Spleen (tissue), 7 donors: ENCODE measurements around the gene TPST2.

Source experiments
- POLR2A ChIP-seq, 3 donors: fragments of 450-650 bp; IDR thresholded peaks; one replicate each; pipeline ENCODE4 v1.5.1; 2017; ENCODE audit warnings: antibody characterized with exemption in 3 of 3, mild to moderate bottlenecking in 1 of 3
- POLR2AphosphoS5 ChIP-seq, 3 donors: sonication (generic); formaldehyde crosslinking; IDR thresholded peaks; one replicate each; pipeline ENCODE4 v1.5.1; 2017; ENCODE audit warnings: antibody characterized with exemption in 3 of 3
- TF ChIP-seq, protein P1 (sequence below), 11 experiments: fragments of 200-600 bp in 7 of 11; fragments of 450-650 bp in 4 of 11; sonication (generic) in 4 of 11; IDR thresholded peaks in 8 of 11; conservative IDR thresholded peaks in 3 of 11; 1 replicate in 7 of 11; 2 replicates in 4 of 11; pipeline versions ENCODE4 v1.4.0 to v1.8.0; 2016 to 2021; ENCODE audit warnings: antibody characterized with exemption in 11 of 11, inconsistent platforms in 4 of 11, mild to moderate bottlenecking in 1 of 11
- donor health status: DM: no; HTN: no; CAD: no; lungs with moderate emphysema.
- donor health status: DM: no; HTN: no; CAD: no.
- donor health status: DM: no; HTN: no; CAD: no.

DNA sequence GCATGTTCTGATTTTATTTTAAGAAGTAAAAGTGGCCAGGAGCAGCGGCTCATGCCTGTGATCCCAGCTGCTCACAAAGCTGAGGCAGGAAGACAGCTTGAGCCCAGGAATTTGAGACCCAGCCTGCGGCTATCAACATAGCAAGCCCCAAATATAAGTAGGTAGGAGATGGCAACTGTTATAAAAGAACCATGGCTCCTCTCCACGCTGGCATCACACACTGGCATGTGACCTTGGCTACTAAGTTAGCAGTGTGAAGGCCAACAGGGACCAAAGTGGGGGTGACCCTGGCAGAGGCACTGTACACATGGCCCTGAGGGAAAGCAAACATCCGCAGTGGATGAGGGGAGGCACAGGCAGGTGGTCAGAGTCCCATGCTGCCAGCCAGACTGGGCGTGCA, 33.0 kb downstream of the TPST2 start:
- TF ChIP-seq, protein P1, sequence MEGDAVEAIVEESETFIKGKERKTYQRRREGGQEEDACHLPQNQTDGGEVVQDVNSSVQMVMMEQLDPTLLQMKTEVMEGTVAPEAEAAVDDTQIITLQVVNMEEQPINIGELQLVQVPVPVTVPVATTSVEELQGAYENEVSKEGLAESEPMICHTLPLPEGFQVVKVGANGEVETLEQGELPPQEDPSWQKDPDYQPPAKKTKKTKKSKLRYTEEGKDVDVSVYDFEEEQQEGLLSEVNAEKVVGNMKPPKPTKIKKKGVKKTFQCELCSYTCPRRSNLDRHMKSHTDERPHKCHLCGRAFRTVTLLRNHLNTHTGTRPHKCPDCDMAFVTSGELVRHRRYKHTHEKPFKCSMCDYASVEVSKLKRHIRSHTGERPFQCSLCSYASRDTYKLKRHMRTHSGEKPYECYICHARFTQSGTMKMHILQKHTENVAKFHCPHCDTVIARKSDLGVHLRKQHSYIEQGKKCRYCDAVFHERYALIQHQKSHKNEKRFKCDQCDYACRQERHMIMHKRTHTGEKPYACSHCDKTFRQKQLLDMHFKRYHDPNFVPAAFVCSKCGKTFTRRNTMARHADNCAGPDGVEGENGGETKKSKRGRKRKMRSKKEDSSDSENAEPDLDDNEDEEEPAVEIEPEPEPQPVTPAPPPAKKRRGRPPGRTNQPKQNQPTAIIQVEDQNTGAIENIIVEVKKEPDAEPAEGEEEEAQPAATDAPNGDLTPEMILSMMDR (IDR thresholded peaks at IDR 0.05 in 8 of 11, conservative IDR thresholded peaks at IDR 0.05 in 3 of 11), result no peak
- TF ChIP-seq POLR2AphosphoS5 (IDR thresholded peaks at IDR 0.05), result peak; percentile 37 to 75 (median 73)
- no peak for TF ChIP-seq POLR2A (IDR thresholded peaks at IDR 0.05)
